ENCODE data around the gene SPECC1. TPM values are rescaled to one million over a fixed set of nuclear protein-coding genes. Genes with fewer than 3 reads are reported as not detected.

SPECC1 gene
- total RNA-seq, 1 experiment from 2014 or later, result 128 TPM

GRCh38 chr17:20244671-20245070, 235.5 kb downstream of the SPECC1 start:
- TF ChIP-seq EZH2 (IDR thresholded peaks at IDR 0.05; ENCODE audit: low read depth), result no peak
- TF ChIP-seq, protein P1, sequence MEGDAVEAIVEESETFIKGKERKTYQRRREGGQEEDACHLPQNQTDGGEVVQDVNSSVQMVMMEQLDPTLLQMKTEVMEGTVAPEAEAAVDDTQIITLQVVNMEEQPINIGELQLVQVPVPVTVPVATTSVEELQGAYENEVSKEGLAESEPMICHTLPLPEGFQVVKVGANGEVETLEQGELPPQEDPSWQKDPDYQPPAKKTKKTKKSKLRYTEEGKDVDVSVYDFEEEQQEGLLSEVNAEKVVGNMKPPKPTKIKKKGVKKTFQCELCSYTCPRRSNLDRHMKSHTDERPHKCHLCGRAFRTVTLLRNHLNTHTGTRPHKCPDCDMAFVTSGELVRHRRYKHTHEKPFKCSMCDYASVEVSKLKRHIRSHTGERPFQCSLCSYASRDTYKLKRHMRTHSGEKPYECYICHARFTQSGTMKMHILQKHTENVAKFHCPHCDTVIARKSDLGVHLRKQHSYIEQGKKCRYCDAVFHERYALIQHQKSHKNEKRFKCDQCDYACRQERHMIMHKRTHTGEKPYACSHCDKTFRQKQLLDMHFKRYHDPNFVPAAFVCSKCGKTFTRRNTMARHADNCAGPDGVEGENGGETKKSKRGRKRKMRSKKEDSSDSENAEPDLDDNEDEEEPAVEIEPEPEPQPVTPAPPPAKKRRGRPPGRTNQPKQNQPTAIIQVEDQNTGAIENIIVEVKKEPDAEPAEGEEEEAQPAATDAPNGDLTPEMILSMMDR (conservative IDR thresholded peaks at IDR 0.05), result no peak
- BruUV-seq (replicated peaks), result no TSS peak
- H3K27me3 ChIP-seq (ENCODE audit: insufficient read depth, low read depth), result no peaks in the 10 kb centered on the region
- H3K4me1 ChIP-seq (replicated peaks; ENCODE audit: insufficient read depth), result no peaks in the 10 kb centered on the region
- H3K79me2 ChIP-seq (ENCODE audit: low read depth), result no peaks in the 10 kb centered on the region
- H3K4me2 ChIP-seq, result no peak overlapping the region
- no peak for DNase-seq
- POLR2A ChIA-PET (ENCODE audit: unreplicated experiment), result no interaction called here
- CTCF ChIA-PET, result interaction anchor here (0.6 kb wide), 1 partner anchor 728 kb away, joined by 14 read pairs; no protein-coding TSS in a partner anchor
- H2AFZ ChIP-seq, result no peak overlapping the region
- H3K36me3 ChIP-seq (ENCODE audit: low read depth), result peaks cover 28% of the 10 kb centered on the region; the same call in 1 of the 2 replicates
- H3K27ac ChIP-seq, result no peak overlapping the region
- H4K20me1 ChIP-seq (ENCODE audit: insufficient read depth), result peaks cover 6% of the 10 kb centered on the region; the same call in 1 of the 2 replicates
- no peaks in the 10 kb centered on the region for H3F3A ChIP-seq (ENCODE audit: insufficient read depth, low read depth)
- H3K9me2 ChIP-seq (ENCODE audit: insufficient read depth), result no peaks in the 10 kb centered on the region
- H3K4me3 ChIP-seq, result no peak overlapping the region
- intact Hi-C loops (cut with micrococcal nuclease; ENCODE audit: unreplicated experiment), result no loop called here
- H3K9me3 ChIP-seq (ENCODE audit: insufficient read depth, low read depth), result peaks cover 6% of the 10 kb centered on the region

GRCh38 chr17:20246692-20247091, 237.5 kb downstream of the SPECC1 start:
- ChIA-PET POLR2A (ENCODE audit: unreplicated experiment) (no interaction called here), CTCF (no interaction called here)
- no TSS peak for BruUV-seq (replicated peaks)
- intact Hi-C loops (cut with micrococcal nuclease; ENCODE audit: unreplicated experiment), result no loop called here
- Histone ChIP-seq H3K4me1 (replicated peaks; ENCODE audit: insufficient read depth) (no peaks in the 10 kb centered on the region), H3K79me2 (ENCODE audit: low read depth) (no peaks in the 10 kb centered on the region), H3F3A (ENCODE audit: insufficient read depth, low read depth) (no peaks in the 10 kb centered on the region), H2AFZ (no peak overlapping the region), H3K4me3 (no peak overlapping the region), H4K20me1 (ENCODE audit: insufficient read depth) (peaks cover 6% of the 10 kb centered on the region; the same call in 1 of the 2 replicates), H3K27ac (no peak overlapping the region), H3K27me3 (ENCODE audit: insufficient read depth, low read depth) (no peaks in the 10 kb centered on the region), H3K4me2 (no peak overlapping the region), H3K9me2 (ENCODE audit: insufficient read depth) (no peaks in the 10 kb centered on the region), H3K36me3 (ENCODE audit: low read depth) (peaks cover 37% of the 10 kb centered on the region; the same call in 1 of the 2 replicates), H3K9me3 (ENCODE audit: insufficient read depth, low read depth) (peaks cover 6% of the 10 kb centered on the region)
- TF ChIP-seq, protein P1 (conservative IDR thresholded peaks at IDR 0.05), result no peak
- no peak for TF ChIP-seq EZH2 (IDR thresholded peaks at IDR 0.05; ENCODE audit: low read depth)
- no peak for DNase-seq

DNA sequence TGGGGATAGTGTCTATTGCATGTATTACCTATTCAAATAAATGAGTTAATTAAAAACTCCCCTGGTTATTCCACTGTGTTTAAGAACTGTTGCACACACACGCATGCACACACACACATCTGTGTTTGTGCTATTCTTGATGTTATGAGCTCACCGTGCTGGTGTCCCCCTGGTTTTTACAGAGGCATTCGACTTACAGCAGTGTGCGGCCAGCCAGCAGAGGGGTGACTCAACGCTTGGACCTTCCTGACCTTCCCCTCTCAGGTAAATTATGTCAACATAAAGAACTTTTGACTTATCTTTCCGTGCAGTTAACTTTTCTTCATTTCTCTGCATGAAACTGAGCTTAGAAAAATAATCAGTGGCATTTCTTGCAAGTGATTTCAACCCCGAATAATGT, 244.2 kb downstream of the SPECC1 start:
- TF ChIP-seq, protein P1 (conservative IDR thresholded peaks at IDR 0.05), result no peak
- TF ChIP-seq EZH2 (IDR thresholded peaks at IDR 0.05; ENCODE audit: low read depth), result no peak
- Histone ChIP-seq H3K79me2 (ENCODE audit: low read depth) (no peaks in the 10 kb centered on the region), H3K36me3 (ENCODE audit: low read depth) (peaks cover 36% of the 10 kb centered on the region), H3K4me2 (no peak overlapping the region), H2AFZ (no peak overlapping the region), H3F3A (ENCODE audit: insufficient read depth, low read depth) (no peaks in the 10 kb centered on the region), H3K4me1 (replicated peaks; ENCODE audit: insufficient read depth) (no peaks in the 10 kb centered on the region), H3K27me3 (ENCODE audit: insufficient read depth, low read depth) (no peaks in the 10 kb centered on the region), H4K20me1 (ENCODE audit: insufficient read depth) (no peaks in the 10 kb centered on the region), H3K9me3 (ENCODE audit: insufficient read depth, low read depth) (peaks cover 6% of the 10 kb centered on the region), H3K27ac (no peak overlapping the region), H3K4me3 (no peak overlapping the region), H3K9me2 (ENCODE audit: insufficient read depth) (no peaks in the 10 kb centered on the region)
- ChIA-PET POLR2A (ENCODE audit: unreplicated experiment) (no interaction called here), CTCF (no interaction called here)
- intact Hi-C loops (cut with micrococcal nuclease; ENCODE audit: unreplicated experiment), result no loop called here
- no peak for DNase-seq
- no TSS peak for BruUV-seq (replicated peaks)

Data from PC-9 (cell line).